ENCODE results near the gene LUC7L3. TPM values are rescaled to one million over a fixed set of nuclear protein-coding genes. Genes with fewer than 3 reads are reported as not detected.

LUC7L3 gene
- total RNA-seq, 2 donors from 2014 or later: 49.4 to 66.9 TPM

DNA sequence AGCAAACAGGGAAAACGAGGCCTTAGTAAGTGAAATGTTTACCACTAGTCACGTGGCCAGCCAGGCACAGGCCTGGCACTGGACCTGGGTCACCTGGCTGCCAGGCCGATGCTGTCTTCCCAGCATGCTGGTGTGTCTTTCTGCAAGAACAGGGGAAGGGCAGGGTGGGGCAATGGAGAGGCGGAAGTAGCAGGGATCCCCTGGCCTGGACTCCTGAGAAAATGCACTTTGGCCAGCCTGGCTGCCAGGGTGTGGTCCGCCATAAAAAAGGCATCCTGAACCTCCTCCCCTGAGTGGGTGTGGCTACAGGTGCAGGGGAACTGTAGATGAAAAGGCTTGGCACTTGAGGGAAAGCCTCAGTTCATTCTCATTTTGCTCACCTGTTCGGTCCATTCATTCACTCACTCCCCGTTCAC, 49.0 kb downstream of the LUC7L3 start:
- no peak for ATAC-seq
- DNase-seq: no peak
- intact Hi-C loops (cut with DNase I): no loop called here

DNA sequence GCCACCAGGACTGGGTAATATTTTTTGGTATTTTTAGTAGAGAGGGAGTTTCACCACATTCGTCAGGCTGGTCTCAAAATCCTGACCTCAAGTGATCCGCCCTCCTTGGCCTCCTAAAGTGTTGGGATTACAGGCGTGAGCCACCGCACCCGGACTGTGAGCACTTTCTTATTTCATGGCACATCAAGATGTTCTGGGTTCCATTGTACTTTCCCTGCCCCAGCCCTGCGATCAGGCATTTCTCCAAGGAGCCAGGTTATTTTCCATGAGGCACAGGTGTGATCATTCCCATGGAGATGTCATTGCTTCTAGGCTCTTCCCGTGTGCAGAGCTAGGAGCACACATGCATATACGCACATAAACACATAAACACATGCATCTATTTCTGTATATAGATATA, 50.5 kb downstream of the LUC7L3 start:
- intact Hi-C loops (cut with DNase I): no loop called here
- ATAC-seq (no peak), DNase-seq (no peak)

DNA sequence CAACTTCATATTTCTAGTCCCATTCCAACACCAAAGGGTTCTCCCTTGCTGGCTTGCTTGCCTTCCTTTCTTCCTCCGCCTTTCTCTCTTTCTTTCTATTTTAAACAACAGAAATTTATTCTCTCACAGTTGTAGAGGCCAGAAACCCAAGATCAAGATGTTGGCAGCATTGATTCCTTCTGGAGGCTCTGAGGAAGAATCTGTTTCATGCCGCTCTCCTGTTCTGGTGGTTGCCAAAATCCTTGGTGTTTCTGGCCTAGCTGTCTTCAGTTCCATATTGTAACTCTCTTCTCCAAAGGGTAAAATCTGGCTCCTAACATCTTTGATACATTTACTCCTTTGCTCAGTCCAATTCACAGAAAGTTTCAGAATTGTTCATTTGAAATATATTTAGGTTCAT, 50.9 kb downstream of the LUC7L3 start:
- intact Hi-C loops (cut with DNase I): no loop called here
- DNase-seq: no peak
- ATAC-seq: no peak

DNA sequence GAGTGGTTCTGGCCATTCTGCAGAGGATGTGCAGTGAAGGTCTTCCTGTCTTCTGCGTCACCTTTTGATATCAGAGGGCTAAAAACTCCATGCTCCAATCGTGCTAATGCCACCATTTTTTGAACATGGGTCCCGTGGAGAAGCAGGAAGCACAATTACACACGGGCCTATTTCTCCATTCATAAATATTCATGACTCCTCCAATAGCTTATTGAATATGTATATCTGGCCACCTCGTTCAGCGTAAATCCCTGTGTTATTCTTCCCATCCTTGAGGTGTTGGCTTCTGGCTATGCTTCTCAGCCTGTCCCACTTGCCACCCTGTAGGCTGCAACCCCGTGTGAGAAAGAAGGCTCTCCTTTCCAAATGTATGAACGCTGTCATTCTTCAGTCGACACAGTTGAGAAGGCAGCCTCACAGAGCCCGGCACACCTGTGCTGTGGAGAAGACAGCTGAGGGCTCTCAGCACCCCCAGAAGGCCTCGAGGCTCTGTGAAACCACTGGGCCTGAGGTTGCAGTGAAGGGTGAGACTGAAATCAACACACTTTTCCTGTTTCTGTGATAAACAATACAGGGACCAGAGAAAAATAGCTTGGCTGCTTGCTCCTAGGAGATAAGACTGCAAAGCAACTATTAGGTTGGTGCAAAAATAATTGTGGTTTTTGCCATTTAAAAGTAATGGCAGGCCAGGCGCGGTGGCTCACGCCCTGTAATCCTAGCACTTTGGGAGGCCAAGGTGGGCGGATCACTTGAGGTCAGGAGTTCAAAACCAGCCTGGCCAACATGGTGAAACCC, 52.8 kb downstream of the LUC7L3 start:
- no peak for ATAC-seq
- intact Hi-C loops (cut with DNase I): no loop called here
- DNase-seq: no peak

DNA sequence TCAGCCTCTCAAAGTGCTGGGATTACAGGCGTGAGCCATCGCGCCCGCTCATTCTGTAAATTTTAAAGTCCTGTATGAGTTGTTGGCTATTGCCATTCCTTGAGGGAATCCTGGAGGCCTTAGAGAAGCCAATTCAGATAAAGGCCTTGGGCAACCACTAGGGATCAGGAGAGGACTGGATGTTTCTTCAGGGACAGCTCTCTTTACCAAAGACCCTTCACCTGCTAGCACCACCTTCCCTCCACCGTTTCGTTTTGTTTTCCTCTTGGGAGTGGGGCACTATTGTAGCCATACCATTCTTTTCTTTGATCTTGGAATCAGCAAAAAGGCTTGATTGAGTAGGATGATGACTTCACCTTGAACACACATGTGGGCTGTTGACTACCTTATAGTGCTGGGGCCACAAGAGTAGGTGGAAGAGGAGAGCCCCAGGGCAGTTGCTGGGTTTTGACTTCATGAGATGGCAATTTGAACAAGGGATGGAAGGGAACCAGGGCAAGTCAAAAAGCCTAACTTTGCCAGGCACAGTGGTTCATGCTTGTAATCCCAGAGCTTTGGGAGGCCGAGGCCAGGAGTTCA, 54.9 kb downstream of the LUC7L3 start:
- DNase-seq (no peak), ATAC-seq (no peak)
- intact Hi-C loops (cut with DNase I): no loop called here

DNA sequence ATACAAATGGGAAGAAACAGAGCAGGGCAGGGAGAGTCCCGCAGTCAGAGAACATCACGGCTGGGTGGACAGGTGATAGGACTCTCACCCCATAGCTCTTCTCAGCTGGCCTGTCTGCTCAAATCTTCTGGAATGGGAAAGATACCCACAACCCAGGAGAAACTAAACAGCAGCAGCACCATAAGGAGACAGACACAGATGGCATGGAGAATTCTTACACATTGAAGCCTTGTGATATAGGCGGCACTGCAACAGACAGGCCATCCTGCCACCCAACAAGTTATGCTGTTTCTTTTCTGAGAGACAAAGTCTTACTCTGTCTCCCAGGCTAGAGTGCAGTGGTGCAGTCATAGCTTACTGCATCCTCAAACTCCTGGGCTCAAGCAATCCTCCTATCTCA, 56.5 kb downstream of the LUC7L3 start:
- intact Hi-C loops (cut with DNase I): no loop called here
- no peak for DNase-seq
- ATAC-seq: no peak

DNA sequence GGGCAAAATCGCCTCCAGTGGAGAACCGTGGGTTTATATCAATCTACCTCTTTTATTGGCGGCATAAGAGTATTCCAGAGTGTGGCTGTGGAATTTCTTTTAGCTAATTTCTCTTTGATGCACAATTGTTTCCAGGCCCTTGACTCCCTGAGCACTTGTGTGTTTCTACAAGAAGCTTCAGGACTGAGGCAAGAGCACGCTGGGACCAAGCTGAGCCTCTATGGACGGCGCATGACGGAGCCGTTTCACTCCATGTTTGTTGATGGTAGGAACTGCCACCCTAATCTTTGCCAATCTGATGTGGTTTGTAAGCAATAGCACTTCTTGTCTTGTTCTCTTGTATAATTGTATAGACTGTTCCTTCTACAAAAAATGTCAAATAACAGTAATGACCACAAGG, 59.1 kb downstream of the LUC7L3 start:
- DNase-seq: no peak
- intact Hi-C loops (cut with DNase I): no loop called here
- ATAC-seq: no peak

DNA sequence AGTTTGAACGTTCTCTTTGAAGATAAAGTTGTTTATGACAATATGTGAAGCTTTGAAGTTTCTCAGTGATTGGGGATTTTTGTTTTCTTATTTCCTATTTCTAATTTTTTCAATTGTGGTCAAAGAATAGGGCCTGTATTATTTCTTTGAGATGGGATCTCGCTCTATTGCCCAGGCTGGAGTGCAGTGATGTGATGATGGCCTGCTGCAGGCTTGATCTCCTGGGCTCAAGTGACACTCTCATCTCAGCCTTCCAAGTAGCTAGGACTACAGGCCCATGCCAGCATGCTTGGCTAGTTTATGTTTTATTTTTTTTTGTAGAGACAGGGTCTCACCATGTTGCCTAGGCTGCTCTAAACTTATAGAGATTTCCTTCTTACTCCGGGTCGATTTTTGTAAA, 59.6 kb downstream of the LUC7L3 start:
- intact Hi-C loops (cut with DNase I): no loop called here
- DNase-seq: no peak
- ATAC-seq: no peak

DNA sequence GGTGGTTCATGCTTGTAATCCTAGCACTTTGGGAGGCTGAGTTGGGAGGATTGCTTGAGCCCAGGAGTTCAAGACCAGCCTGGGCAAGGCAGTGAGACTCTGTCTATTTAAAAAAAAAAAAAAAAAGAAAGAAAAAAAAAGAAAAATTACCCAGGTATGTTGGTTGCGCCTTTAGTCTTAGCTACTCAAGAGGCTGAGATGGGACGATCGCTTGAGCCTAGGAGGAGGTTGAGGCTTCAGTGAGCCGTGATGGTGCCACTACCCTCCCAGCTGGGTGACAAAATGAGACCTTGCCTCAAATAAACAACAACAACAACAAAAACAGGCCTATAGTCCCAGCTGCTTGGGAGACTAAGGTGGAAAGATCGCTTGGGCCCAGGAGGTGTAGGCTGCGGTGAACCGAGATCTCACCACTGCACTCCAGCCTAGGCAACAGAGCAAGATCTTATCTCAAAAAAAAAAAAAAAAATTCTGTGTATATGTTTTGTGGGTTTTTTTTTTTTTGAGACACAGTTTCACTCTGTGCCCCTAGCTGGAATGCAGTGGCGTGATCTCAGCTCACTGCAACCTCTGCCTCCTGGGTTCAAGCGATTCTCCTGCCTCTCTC, 60.4 kb downstream of the LUC7L3 start:
- no peak for ATAC-seq
- intact Hi-C loops (cut with DNase I): loop anchor here (5.0 to 10.0 kb wide), 2 partner anchors 62 to 175 kb away; no protein-coding TSS in a partner anchor
- no peak for DNase-seq

DNA sequence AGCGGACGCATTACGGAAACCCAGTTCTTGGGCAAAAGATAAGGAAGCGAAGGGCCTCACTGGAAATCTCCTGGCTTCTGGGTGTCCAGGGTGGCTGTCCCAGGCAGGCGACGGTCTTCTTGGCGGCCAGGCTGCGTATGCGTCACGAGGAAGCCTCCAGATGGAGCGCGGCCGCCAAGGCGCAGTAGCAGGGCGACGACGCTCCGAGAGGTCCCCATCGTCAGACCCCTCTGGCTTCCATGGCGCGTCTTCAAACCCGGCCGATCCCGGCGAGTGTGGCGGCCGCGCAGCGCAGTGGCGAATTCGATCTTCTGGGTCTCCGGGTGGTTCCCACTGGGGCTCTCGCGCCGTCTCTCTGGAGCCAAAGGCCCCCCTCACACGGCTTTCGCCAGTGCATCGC, 61.8 kb downstream of the LUC7L3 start:
- DNase-seq: peak; percentile 34
- peak in 1 of 2 donors; percentile 25 for ATAC-seq
- intact Hi-C loops (cut with DNase I): loop anchor here (5.0 to 10.0 kb wide), 2 partner anchors 61 to 174 kb away; no protein-coding TSS in a partner anchor

DNA sequence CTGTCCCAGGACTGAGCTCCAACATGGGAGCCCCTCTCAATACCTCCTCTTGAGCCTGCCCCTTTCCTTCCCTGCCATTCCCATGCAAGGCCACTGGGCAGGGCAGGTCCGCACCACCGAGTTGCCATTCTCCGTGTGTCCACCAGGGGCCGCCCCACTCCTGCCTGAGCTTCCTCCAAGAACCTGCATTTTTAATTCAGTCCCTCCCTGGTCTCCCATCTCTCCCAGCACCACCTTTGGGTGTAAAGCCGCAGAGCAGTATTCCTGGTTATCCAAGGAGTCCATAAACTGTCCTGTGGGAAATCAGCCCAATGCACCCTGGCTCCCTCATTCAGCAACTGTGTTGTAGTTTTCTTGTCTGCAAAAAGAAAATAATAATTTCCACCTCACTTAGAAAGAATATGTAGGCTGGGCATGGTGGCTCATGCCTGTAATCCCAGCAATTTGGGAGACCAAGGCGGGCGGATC, 63.8 kb downstream of the LUC7L3 start:
- intact Hi-C loops (cut with DNase I): loop anchor here (5.0 to 10.0 kb wide), 2 partner anchors 59 to 172 kb away; no protein-coding TSS in a partner anchor

DNA sequence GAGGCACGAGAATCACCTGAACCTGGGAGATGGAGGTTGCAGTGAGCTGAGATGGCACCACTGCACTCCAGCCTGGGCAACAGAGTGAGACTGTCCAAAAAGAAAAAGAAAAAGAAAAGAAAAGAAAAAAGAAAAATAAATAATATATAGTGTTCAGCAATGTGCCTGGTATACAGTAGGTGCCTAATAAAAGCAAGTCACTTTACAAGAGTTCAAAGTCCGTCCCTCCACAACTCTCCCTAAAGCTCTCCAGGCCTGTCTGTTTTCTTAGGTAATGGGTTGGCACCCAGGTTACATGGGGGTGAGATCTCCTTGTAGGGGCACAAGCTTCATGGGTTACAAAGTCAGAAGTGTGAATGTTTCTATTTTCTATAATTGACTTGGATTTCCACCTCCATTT, 64.5 kb downstream of the LUC7L3 start:
- DNase-seq (no peak), ATAC-seq (no peak)
- intact Hi-C loops (cut with DNase I): loop anchor here (2.0 to 10.0 kb wide), 3 partner anchors 57 to 171 kb away; no protein-coding TSS in a partner anchor

More for the DNA sequence above, 63.8 kb downstream of the LUC7L3 start:
- peak; percentile 91 for ATAC-seq
- peak; percentile 81 for DNase-seq

DNA sequence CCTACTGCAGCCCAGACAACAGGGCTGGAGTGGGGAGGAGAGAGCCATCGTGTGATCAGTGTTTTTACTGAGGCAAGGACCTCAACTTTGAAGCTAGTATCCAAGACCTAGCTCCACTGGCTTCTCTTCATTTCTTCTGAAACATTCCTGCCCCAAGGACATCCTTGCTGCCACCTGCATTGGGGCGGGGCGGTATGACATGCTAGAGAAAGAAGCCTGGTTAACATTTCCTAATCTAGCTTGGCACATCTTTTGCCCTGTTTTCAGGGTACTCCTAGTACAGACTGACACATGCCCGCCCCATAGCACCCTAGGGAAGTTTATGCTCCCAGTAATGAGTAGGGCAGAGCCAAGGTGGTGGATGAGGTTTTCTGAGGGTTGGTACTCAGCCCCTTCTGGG, 65.7 kb downstream of the LUC7L3 start:
- DNase-seq (no peak), ATAC-seq (no peak)
- intact Hi-C loops (cut with DNase I): loop anchor here (2.0 to 10.0 kb wide), 2 partner anchors 56 to 170 kb away; no protein-coding TSS in a partner anchor

DNA sequence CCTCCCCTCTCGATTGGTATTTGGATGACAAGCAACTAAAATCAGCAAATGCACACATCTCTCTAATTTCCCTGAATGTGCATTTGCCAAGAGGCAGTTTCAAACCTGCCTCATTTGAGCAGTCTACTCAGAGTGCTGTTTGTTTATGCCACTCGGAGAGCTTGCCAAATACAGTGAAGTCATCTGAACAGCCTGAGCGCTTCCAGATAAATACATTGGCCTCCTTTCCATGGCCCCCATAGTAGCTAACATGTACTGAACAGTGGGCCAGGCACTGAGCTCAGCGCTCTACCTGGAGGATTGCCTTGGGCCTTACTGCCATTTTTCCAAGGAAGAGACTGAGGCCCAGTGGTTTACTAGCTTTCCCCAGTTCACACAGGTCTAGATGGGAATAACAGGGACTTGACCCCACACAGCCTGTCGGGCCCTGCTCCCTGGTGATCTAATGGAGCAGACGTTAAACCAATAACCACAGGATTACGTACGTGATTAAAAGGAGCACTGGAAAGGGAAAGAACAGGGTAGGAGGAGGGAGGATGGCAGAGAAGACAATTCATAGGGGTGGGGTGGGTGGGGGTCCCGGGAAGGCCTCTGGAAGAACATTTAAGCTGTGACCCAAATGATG, 66.7 kb downstream of the LUC7L3 start:
- ATAC-seq (peak; percentile 45 to 56), DNase-seq (no peak)
- intact Hi-C loops (cut with DNase I): loop anchor here (2.0 to 10.0 kb wide), 2 partner anchors 55 to 169 kb away; no protein-coding TSS in a partner anchor

DNA sequence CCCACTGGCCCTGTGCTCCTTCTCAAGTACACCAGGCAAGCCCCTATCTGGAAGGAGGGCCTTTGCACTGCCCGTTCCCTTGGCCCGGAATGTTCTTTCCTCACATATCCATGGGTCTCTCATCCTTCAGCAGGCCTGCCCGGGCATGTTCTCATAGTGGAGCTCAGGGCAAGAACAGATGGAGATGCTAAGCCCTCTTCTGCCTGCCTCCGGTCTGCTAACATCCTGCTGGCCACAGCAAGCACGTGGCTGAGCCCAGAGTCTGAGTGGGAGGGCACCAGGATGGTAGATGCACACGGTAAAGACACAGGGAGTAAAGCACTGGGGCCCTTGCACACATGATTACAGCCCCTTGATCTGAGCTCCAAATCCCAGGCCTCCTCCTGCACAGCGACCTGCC, 67.7 kb downstream of the LUC7L3 start:
- ATAC-seq (no peak), DNase-seq (no peak)
- intact Hi-C loops (cut with DNase I): loop anchor here (10.0 kb wide), 1 partner anchor 168 kb away; no protein-coding TSS in a partner anchor

DNA sequence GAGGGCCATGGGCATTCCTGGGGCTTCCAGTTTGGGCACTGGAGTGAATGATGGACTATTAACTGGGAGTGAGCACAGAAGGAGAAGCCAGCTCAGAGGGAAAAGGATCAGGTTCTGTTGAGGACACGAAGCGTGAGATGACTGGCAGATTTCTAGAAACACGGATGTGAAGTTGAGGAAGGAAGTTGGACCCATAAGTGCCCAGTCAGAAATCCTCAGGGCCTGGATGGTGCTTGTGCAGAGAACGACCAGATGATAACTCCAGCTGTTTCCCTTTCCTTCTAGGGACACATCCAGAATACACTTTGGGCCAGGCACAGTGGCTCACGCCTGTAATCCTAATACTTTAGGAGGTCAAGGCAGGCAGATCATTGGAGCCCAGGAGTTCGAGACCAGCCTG, 71.2 kb downstream of the LUC7L3 start:
- ATAC-seq: peak; percentile 36 to 44

DNA sequence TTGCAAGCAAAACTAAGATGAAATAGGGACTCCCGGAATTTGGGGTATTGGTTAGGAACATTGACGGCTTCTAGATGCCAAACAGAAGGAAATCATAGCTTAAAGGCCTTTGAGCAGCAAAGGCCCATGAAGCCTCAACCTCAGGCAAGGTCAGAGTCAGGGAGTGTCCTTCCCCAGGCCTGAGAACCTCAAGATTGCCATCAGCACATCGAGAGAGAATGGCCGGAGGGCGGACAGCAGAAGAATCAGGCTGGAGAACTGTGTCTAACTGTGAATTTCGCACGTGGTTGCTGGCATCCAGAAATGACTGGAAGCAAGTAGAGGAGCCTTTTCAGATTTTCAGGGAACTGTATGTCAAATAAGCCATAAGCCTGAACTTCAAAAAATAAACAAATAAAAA, 72.7 kb downstream of the LUC7L3 start:
- intact Hi-C loops (cut with DNase I): no loop called here
- ATAC-seq (no peak), DNase-seq (no peak)

More for the DNA sequence above, 71.2 kb downstream of the LUC7L3 start:
- no peak for DNase-seq
- intact Hi-C loops (cut with DNase I): no loop called here

DNA sequence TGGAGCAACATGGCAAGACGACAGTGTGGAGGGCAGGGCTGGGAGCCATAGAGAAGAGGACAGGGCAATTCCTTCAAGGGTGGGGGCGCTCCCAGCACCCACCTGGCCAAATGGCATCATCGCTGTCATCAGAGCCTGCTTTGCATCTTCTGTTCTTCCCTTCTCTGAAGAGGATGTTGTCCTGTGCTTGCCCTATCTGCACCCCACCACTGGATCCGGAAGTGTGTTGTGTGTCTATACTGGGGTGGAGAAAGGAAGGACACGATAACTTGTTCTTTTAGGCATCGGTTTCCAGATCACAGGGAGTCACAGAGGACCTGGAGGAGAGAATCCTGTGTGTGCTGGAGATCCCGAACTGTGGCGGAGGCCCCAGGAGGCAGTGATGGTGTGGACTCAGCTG, 73.6 kb downstream of the LUC7L3 start:
- intact Hi-C loops (cut with DNase I): no loop called here
- ATAC-seq (no peak), DNase-seq (no peak)

DNA sequence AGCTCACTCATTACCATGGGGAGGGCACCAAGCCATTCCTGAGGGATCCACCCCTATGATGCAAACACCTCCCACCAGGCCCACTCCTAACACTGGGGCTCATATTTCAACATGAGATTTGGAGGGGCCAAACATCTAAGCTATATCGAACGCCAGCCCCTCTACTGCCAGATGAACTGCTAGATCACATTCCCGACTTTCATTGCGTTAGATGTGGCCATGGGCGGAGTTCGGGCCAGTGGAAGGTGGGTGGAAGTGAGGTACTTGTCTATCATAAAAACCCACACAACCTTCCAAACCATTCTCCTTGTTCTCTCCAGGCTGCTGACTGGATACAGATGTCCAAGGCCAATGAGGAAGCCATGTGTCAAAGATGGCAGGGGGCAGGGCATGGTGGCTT, 75.0 kb downstream of the LUC7L3 start:
- intact Hi-C loops (cut with DNase I): no loop called here
- ATAC-seq (no peak), DNase-seq (no peak)

Data from left cardiac atrium (tissue), 4 donors.